K562 (cell line): ENCODE data around the gene TOR1B. TPM values are rescaled to one million over a fixed set of nuclear protein-coding genes. Genes with fewer than 3 reads are reported as not detected.

ENCODE experiments used
- FOSL1 ChIP-seq: fragments of 200-800 bp; sonication (Bioruptor generic); conservative IDR thresholded peaks from 2 replicates; pipeline ENCODE4 v1.6.1; 2016; ENCODE audit warnings: missing genetic modification characterization, missing compliant biosample characterization
- GTF2E2 ChIP-seq: fragments of 200-800 bp; sonication (Bioruptor generic); IDR thresholded peaks from 2 replicates; pipeline ENCODE4 v1.6.1; 2016; ENCODE audit warnings: missing genetic modification characterization, missing compliant biosample characterization
- HIVEP1 ChIP-seq: fragments of 250-450 bp; sonication (Bioruptor Pico); IDR thresholded peaks from 2 replicates; pipeline ENCODE4 v1.4.0; 2020; ENCODE audit warnings: mild to moderate bottlenecking
- KDM4B ChIP-seq, 2 experiments: fragments of 450-650 bp in 1 of 2; sonication (generic) in 1 of 2; IDR thresholded peaks; 2 replicates each; pipeline ENCODE4 v1.6.1; 2016 to 2017; ENCODE audit warnings: borderline replicate concordance in 2 of 2, antibody characterized with exemption in 1 of 2, low read depth in 1 of 2, mild to moderate bottlenecking in 1 of 2
- MYBL2 ChIP-seq, 2 experiments: fragments of 450-650 bp in 1 of 2; sonication (generic) in 1 of 2; formaldehyde crosslinking in 1 of 2; IDR thresholded peaks; 2 replicates each; pipeline versions ENCODE4 v1.6.1 to v1.8.1; 2017 to 2022; ENCODE audit warnings: borderline replicate concordance in 1 of 2, inconsistent platforms in 1 of 2, low read depth in 1 of 2, mild to moderate bottlenecking in 1 of 2, missing genetic modification reagents in 1 of 2, moderate library complexity in 1 of 2
- RBFOX2 ChIP-seq: fragments of 200-400 bp; formaldehyde crosslinking; IDR thresholded peaks from 2 replicates; pipeline ENCODE4 v1.6.1; 2017; ENCODE audit warnings: low read depth, mild to moderate bottlenecking, low read length, moderate library complexity
- TAF1 ChIP-seq: IDR thresholded peaks from 2 replicates; pipeline ENCODE4 v1.6.1; 2011; ENCODE audit warnings: mild to moderate bottlenecking, low read length, moderate library complexity; ENCODE audit not compliant: insufficient read depth, control insufficient read depth, severe bottlenecking; ENCODE audit errors: extremely low read depth
- ZBTB1 ChIP-seq: sonication (generic); formaldehyde crosslinking; IDR thresholded peaks from 2 replicates; pipeline ENCODE4 v1.8.1; 2023; ENCODE audit warnings: missing genetic modification reagents, low read depth, mild to moderate bottlenecking, borderline replicate concordance
- ZBTB33 ChIP-seq: sonication (generic); formaldehyde crosslinking; IDR thresholded peaks from 2 replicates; pipeline ENCODE4 v1.8.1; 2023; ENCODE audit warnings: mild to moderate bottlenecking, missing genetic modification reagents
- ZMIZ1 ChIP-seq, 2 experiments: fragments of 150-350 bp in 1 of 2; IDR thresholded peaks; 2 replicates each; pipeline ENCODE4 v1.6.1; 2012 to 2016; ENCODE audit warnings: low read depth in 2 of 2, low read length in 2 of 2, mild to moderate bottlenecking in 1 of 2, moderate library complexity in 1 of 2
- ZNF695 ChIP-seq: fragments of 450-650 bp; formaldehyde crosslinking; IDR thresholded peaks from 2 replicates; pipeline ENCODE4 v1.4.0; 2020; ENCODE audit warnings: mild to moderate bottlenecking, moderate library complexity
- polyA plus RNA-seq, 8 experiments: library from polyadenylated mRNA; depleted of rRNA in 4 of 8; stranded (reverse) in 5 of 8; unstranded in 3 of 8; fragments of >200 nt; fragmentation: Nextera tagmentation in 2 of 8; fragmentation: Illumina TruSeq in 1 of 8; extraction: Ambion mirVana in 2 of 8; extraction: Trizol in 1 of 8; gene quantifications; 2 replicates each; pipeline versions ENCODE4 v1.2.1 to v1.2.3, GENCODE V29; 2011 to 2014; ENCODE audit warnings: inconsistent platforms in 1 of 8, missing spikeins in 1 of 8
- total RNA-seq, 7 experiments: library from RNA; depleted of rRNA in 6 of 7; stranded (reverse); fragments of >200 nt in 6 of 7; fragmentation: Illumina TruSeq in 2 of 7; extraction: Trizol in 2 of 7; gene quantifications; 2 replicates each; pipeline versions ENCODE4 v1.2.1 to v1.2.3, GENCODE V29; 2011 to 2021; ENCODE audit warnings: low replicate concordance in 1 of 7
- TF ChIP-seq, protein P1 (sequence below), 3 experiments: IDR thresholded peaks in 2 of 3; conservative IDR thresholded peaks in 1 of 3; 2 replicates each; pipeline ENCODE4 v1.5.1; 2011 to 2012; ENCODE audit warnings: low read length in 3 of 3, mild to moderate bottlenecking in 3 of 3, control low read depth in 2 of 3, improper control_type of control experiment in 1 of 3, inconsistent platforms in 1 of 3, low read depth in 1 of 3, mixed read lengths in 1 of 3, moderate library complexity in 1 of 3; ENCODE audit not compliant: insufficient read depth in 2 of 3
- TF ChIP-seq, protein P2 (sequence below): fragments of 150-350 bp; IDR thresholded peaks from 2 replicates; pipeline ENCODE4 v1.6.1; 2014; ENCODE audit warnings: low read depth, mild to moderate bottlenecking, low read length, borderline replicate concordance

The TOR1B gene
- total and polyA plus RNA-seq, 9 of the 15 experiments (the other 6 are each of a cell fraction or from before 2014, with no cell fraction given) = 4.2 to 36.5 (median 24.6) TPM

GRCh38 chr9:129802833-129803675 lies at the start of gene TOR1B (continued):
- TF ChIP-seq MYBL2 (IDR thresholded peaks at IDR 0.05; ENCODE audit: low read depth) (no peak), MYBL2 (CRISPR knock-in tag; IDR thresholded peaks at IDR 0.05; ENCODE audit: borderline replicate concordance) (no peak), FOSL1 (tag) (peak; percentile 56; the same call in 1 of the 2 replicates), ZBTB1 (CRISPR knock-in tag) (peak; percentile 99), ZNF695 (CRISPR knock-in tag) (no peak), KDM4B (IDR thresholded peaks at IDR 0.05; ENCODE audit: borderline replicate concordance in 2 of 2, low read depth in 1 of 2) (peak in 1 of 2 experiments; percentile 80; a peak in 1 of 4 replicates), RBFOX2 (peak; percentile 96), GTF2E2 (tag) (no peak), ZBTB33 (CRISPR knock-in tag) (peak; percentile 62; the same call in 1 of the 2 replicates), HIVEP1 (CRISPR knock-in tag) (no peak), ZMIZ1 (IDR thresholded peaks at IDR 0.05; ENCODE audit: low read depth in 2 of 2, low read length in 2 of 2) (0 out of 4 replicates have a peak, but pooled peaks of 1 of the 2 experiments have one; percentile 24), TAF1 (peak; percentile 88)
- TF ChIP-seq, protein P1, sequence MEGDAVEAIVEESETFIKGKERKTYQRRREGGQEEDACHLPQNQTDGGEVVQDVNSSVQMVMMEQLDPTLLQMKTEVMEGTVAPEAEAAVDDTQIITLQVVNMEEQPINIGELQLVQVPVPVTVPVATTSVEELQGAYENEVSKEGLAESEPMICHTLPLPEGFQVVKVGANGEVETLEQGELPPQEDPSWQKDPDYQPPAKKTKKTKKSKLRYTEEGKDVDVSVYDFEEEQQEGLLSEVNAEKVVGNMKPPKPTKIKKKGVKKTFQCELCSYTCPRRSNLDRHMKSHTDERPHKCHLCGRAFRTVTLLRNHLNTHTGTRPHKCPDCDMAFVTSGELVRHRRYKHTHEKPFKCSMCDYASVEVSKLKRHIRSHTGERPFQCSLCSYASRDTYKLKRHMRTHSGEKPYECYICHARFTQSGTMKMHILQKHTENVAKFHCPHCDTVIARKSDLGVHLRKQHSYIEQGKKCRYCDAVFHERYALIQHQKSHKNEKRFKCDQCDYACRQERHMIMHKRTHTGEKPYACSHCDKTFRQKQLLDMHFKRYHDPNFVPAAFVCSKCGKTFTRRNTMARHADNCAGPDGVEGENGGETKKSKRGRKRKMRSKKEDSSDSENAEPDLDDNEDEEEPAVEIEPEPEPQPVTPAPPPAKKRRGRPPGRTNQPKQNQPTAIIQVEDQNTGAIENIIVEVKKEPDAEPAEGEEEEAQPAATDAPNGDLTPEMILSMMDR (IDR thresholded peaks at IDR 0.05 in 2 of 3, conservative IDR thresholded peaks at IDR 0.05 in 1 of 3; ENCODE audit: insufficient read depth in 2 of 3, low read depth in 1 of 3, low read length in 3 of 3) = peak in 1 of 3 experiments; percentile 3; a peak in 1 of 6 replicates
- TF ChIP-seq, protein P2, sequence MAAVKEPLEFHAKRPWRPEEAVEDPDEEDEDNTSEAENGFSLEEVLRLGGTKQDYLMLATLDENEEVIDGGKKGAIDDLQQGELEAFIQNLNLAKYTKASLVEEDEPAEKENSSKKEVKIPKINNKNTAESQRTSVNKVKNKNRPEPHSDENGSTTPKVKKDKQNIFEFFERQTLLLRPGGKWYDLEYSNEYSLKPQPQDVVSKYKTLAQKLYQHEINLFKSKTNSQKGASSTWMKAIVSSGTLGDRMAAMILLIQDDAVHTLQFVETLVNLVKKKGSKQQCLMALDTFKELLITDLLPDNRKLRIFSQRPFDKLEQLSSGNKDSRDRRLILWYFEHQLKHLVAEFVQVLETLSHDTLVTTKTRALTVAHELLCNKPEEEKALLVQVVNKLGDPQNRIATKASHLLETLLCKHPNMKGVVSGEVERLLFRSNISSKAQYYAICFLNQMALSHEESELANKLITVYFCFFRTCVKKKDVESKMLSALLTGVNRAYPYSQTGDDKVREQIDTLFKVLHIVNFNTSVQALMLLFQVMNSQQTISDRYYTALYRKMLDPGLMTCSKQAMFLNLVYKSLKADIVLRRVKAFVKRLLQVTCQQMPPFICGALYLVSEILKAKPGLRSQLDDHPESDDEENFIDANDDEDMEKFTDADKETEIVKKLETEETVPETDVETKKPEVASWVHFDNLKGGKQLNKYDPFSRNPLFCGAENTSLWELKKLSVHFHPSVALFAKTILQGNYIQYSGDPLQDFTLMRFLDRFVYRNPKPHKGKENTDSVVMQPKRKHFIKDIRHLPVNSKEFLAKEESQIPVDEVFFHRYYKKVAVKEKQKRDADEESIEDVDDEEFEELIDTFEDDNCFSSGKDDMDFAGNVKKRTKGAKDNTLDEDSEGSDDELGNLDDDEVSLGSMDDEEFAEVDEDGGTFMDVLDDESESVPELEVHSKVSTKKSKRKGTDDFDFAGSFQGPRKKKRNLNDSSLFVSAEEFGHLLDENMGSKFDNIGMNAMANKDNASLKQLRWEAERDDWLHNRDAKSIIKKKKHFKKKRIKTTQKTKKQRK = no peak
